IPS DF 19.7 (cell line): ENCODE data around the gene MBD4.
"Not testable (repeated sequence)": the region's sequence is repeated elsewhere in the genome, so short reads cannot be mapped to it uniquely, and the experiment has no call there.

Source experiments
- DNase-seq: peaks from one replicate; pipeline ENCODE4 v3.0.0-alpha.2; 2013; ENCODE audit warnings: low read depth, low spot score

MBD4 gene

DNA sequence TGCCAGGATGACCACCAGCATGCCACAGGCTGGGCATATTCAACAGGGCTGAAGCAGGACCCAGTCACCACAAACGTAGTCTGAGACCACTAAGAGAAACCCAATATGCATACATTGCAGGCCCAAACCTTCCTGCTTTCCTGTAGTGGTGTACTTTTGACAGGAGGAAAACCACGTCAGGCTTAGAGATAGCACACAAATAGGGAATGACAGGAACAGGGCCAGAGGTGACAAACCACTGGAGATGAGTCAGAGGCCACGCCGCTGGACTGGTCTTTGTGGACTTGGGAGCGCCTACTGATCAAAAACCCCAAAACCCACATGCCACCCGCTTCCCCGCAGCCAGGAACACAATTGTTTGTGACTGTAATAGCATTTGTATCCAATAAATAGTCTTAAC lies 7.7 kb downstream of the MBD4 start:
- no peak for DNase-seq

GRCh38 chr3:129429602-129430001 lies 10.1 kb downstream of the MBD4 start:
- DNase-seq: no peak

DNA sequence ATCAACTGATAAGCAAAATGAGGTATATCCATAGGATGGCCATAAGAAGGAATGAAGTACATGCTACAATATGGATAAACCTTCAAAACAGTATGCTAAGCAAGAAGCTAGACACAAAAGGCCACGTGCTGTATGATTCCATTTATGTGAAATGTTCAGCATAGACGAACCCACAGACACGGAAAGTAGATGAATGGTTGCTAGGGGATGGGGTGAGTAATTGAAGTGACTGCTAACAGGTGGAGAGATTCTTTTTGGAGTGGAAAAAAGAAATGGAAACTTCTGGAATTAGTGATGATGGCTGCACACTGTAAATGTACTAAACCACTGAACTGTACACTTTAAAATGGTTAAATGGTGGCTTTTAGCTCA lies 10.7 kb downstream of the MBD4 start:
- DNase-seq: no peak

DNA sequence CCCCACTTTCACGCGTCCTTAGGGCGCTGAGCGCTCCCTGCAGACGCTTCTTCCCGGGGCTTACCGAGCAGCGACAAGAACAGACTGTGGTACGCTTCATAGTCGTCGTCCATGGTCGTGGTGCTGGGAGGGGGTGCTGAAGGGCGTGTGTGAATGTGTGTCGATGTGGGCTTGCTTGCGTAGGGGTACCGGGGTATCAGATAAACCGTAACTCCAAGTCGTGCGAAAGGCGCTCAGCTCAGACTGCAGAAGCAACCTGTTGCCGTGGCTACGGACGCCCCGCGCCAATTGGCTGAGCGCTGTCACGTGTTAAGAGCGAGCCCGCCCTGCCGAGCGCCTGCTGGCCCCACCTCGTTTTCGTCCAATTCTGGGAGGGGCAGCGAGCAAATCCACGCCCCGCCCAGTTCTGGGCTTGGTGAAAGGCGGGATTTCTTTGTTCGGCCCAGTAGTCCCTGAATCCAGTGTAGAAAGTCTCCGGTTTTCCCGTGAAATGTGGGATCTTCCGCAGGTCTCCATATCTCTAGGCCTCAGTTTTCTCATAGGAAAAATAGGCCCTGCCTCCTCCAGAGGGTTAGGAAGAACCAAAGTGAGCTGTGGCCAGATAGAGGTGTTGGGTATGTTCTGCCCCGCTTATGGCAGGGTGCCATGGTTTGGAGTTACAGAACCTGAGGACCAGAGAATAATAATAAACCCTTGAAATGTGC lies 11.2 kb downstream of the MBD4 start, which contains the start of gene EFCAB12:
Gene EFCAB12, minus strand, starts transcription at position 261 of the 704 bp plus-strand sequence. Its CDS starts 148 bp downstream, at position 113.
- no peak for DNase-seq

DNA sequence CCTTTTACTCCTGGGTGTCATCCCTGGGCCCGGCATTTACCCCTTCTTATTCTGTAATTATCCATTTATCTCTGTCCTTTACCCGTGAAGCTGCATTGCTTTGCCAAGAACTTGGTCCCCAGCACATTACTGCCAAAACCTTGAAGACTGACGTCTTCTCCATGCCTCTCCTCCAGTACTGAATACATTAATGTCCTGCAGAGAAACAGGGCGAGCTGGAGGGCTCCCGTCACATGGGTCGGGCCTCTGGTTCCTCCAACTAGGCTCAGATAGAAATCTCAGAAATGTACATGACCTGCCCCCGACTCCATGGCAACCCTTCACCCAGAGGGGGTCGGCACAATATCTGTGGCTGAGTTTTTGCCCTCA lies 11.8 kb downstream of the MBD4 start:
- no peak for DNase-seq

DNA sequence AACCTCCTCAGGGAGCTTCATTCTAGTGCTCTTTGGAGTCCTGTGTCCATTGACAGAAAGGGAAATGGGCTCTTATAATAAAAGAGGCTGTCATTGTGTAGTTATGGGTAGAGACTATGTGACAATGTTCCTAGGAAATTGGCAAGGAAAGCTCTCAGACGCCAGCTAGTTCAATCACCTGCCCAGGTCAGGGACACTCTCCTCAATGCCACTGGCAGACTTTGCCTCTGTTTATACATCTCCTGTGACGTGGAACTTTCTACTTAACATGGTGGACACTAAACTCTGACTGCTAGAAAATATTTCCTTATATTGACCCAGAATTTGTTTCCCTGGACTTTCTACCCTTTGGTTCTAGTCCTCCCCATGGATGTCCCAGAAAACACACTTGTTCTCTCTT lies 14.1 kb downstream of the MBD4 start:
- DNase-seq: no peak

- DNase-seq: no peak
Observed at GRCh38 chr3:129425213-129425612, 14.5 kb downstream of the MBD4 start.

- no peak for DNase-seq
Observed at GRCh38 chr3:129424185-129424841, 15.4 kb downstream of the MBD4 start.

DNA sequence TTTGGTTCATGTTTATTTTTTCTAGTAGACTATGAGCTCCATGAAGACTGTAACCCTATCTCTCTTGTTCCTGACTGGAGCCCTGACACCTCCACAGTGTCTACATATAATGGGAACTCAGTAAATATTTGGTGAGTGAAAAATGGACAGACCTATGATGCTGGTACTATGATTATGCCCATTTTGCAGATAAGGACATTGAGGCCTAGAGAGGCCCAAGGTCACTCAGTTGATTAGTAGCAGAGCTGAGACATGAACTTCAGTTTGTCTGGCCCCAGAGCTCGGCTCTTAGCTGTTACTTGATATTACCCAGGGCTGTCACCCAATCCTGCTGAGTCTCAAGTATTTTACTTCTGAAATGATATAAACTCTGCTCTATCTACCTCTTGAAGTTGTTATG lies 16.9 kb downstream of the MBD4 start:
- no peak for DNase-seq

GRCh38 chr3:129421988-129422745 lies 17.6 kb downstream of the MBD4 start:
- no peak for DNase-seq

DNA sequence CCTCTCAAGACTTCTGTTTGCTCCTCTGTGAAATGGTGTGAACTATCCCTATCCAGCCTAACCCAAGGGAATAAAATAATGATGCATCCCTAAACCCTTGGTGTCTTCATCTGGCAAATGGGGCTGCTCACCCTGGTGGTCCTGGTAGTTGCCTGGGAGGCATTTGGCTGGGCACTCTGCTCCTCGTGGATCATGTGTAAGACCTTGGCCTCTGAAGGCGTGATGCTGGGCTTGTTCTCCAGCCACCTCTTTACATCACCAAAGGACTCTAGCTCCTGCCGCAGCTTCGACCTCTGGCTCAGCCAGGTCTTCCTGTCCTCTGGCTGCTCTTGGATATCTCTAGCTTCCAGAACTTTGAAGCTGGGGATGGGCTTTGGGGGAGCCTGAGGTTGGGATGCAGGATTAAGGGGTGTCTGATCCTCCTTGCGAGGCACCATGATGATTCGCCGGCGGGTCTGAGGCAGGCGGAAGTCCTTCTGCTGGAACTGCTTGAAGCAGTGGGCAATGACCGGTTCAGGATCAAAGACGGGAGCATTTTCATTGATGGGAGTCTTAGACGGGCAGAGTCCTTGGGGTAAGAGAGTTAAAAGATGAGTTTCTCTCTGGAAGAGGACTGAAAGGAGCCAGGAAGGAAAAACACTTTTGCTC lies 18.4 kb downstream of the MBD4 start:
- no peak for DNase-seq

DNA sequence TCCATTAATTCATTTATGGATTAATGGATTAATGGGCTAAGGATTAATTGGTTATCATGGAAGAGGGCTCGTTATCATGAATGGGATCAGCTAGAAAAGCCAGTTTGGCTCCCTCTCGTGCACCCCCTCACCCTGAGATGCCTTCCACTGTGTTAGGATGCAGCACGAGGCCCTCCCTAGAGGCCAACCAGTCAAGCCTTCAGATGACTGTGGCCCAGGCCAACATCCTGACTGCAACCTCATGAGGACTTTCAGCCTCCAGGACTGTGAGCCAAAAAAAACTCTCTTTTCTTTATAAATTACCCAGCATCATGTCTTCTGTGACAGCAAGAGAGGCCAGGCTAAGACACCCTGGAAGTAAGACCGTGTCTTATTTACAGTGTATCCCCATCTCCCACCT lies 20.3 kb downstream of the MBD4 start:
- no peak for DNase-seq

GRCh38 chr3:129418041-129418973 lies 21.4 kb downstream of the MBD4 start:
- DNase-seq: no peak

DNA sequence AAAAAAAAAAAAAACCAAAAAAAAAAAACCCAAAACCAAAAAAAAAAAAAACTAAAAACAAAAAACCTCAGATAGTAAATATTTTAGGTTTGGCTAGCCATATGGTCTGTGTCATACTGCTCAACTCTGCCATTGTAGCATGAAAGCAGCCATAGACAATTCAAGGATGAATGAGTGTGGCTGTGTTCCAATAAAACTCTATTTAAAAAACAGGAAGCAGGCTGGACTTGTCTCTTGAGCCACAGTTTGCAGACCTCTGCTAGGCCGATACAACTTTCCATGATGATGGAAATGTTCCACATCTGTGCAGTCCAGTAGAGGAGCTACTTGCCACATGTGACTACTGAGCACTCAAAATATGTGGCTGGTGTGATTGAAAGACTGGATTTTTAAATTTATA lies 22.4 kb downstream of the MBD4 start:
- DNase-seq: no peak

DNA sequence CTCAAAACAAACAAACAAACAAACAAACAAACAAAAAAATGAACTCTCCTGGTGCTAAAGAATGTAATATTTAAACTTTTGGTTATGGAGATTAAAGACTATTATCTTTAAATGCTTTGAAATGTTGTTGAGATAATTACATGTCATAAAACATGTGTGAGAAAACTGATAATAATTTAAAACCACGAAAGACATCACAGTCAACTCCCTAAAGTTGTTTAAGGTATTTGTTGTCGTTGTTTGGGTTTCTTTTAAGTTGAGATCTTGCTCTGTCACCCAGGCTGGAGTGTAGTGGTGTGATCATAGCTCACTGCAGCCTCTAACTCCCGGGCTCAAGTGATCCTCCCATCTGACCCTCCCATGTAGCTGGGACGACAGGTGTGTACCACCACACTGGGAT lies 23.3 kb downstream of the MBD4 start:
- DNase-seq: no peak

GRCh38 chr3:129415830-129416229 lies 23.9 kb downstream of the MBD4 start:
- DNase-seq: no peak

GRCh38 chr3:129415378-129415777 lies 24.4 kb downstream of the MBD4 start:
- DNase-seq: no peak

DNA sequence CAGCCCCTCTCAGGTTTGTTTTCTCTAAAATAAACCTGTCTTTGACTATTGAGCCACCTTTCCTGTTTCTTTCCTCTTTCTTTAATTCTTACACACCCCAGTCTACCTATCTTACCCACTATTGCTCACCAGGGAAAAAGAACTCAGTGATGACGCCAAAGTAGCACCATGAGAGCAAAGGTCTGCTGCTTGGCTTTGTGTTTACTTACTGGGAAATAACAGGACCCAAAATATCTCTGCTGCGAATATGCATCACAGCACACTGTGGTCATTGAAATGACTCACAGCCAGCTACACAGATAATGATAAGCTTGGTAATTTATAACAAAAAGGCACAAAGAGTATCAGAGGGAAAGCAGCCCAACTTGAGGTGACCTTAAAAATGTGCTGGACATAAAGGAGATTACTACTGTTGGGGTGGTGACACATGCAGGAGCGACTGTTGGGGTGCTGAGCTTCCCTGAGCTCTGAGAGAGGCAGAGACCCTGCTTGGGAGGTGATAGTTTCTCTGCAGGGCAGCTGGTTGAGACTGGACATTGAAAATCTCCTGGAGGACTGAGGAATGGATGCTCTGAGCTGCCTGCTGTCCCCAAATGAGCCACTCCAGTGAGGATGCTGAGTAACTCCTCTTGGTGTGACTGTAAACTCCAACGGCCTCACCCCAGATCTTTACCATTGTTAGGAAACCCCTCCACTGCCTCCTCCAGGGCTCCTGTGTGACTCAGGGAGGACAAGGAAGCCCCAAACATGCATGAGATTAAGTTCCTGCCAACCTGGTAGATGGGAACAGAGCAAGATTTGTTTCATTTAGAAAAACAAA lies 25.9 kb downstream of the MBD4 start:
- no peak for DNase-seq

- DNase-seq: not testable (repeated sequence)
Observed at GRCh38 chr3:129413238-129413637, 26.5 kb downstream of the MBD4 start.

GRCh38 chr3:129412542-129413198 lies 27.1 kb downstream of the MBD4 start:
- DNase-seq: no peak
